ENCODE measurements around the gene SS18L1. TPM values are rescaled to one million over a fixed set of nuclear protein-coding genes. Genes with fewer than 3 reads are reported as not detected.

The SS18L1 gene
- total RNA-seq, 1 experiment from 2014 or later, result 29.0 TPM

GRCh38 chr20:62191781-62192559 lies 48.4 kb downstream of the SS18L1 start:
- H3K27me3 ChIP-seq (ENCODE audit: insufficient read depth, low read depth), result no peaks in the 10 kb centered on the region
- no peaks in the 10 kb centered on the region for H3K9me3 ChIP-seq (ENCODE audit: insufficient read depth, low read depth)
- peaks cover 23% of the 10 kb centered on the region for H3K36me3 ChIP-seq (ENCODE audit: low read depth)
- H4K20me1 ChIP-seq (ENCODE audit: insufficient read depth), result peaks cover 36% of the 10 kb centered on the region
- H3K4me2 ChIP-seq, result no peak overlapping the region
- CTCF ChIA-PET, result no interaction called here
- H3K27ac ChIP-seq, result no peak overlapping the region
- peaks cover 22% of the 10 kb centered on the region for H3K79me2 ChIP-seq (ENCODE audit: low read depth)
- no TSS peak for BruUV-seq (replicated peaks)
- H3F3A ChIP-seq (ENCODE audit: insufficient read depth, low read depth), result peaks cover 8% of the 10 kb centered on the region; the same call in 1 of the 2 replicates
- POLR2A ChIA-PET (ENCODE audit: unreplicated experiment), result no interaction called here
- no peaks in the 10 kb centered on the region for H3K9me2 ChIP-seq (ENCODE audit: insufficient read depth)
- H3K4me1 ChIP-seq (replicated peaks; ENCODE audit: insufficient read depth), result no peaks in the 10 kb centered on the region
- no peak for DNase-seq
- no peak overlapping the region for H2AFZ ChIP-seq
- no peak for TF ChIP-seq EZH2 (IDR thresholded peaks at IDR 0.05; ENCODE audit: low read depth)
- TF ChIP-seq CTCF (conservative IDR thresholded peaks at IDR 0.05), result no peak
- intact Hi-C loops (cut with micrococcal nuclease; ENCODE audit: unreplicated experiment), result no loop called here
- no peak overlapping the region for H3K4me3 ChIP-seq

- H3K79me2 ChIP-seq (ENCODE audit: low read depth), result peaks cover 15% of the 10 kb centered on the region
- no peak overlapping the region for H3K4me3 ChIP-seq
- H2AFZ ChIP-seq, result no peak overlapping the region
- no peaks in the 10 kb centered on the region for H3K4me1 ChIP-seq (replicated peaks; ENCODE audit: insufficient read depth)
- H3F3A ChIP-seq (ENCODE audit: insufficient read depth, low read depth), result 0 out of 2 replicates have a peak, but pooled peaks cover 8% of the 10 kb centered on the region
- no peaks in the 10 kb centered on the region for H3K9me2 ChIP-seq (ENCODE audit: insufficient read depth)
- peaks cover 30% of the 10 kb centered on the region for H4K20me1 ChIP-seq (ENCODE audit: insufficient read depth)
- peaks cover 23% of the 10 kb centered on the region for H3K36me3 ChIP-seq (ENCODE audit: low read depth)
- no peak overlapping the region for H3K4me2 ChIP-seq
- no peaks in the 10 kb centered on the region for H3K27me3 ChIP-seq (ENCODE audit: insufficient read depth, low read depth)
- DNase-seq, result no peak
- ChIA-PET POLR2A (ENCODE audit: unreplicated experiment) (no interaction called here), CTCF (no interaction called here)
- no peaks in the 10 kb centered on the region for H3K9me3 ChIP-seq (ENCODE audit: insufficient read depth, low read depth)
- intact Hi-C loops (cut with micrococcal nuclease; ENCODE audit: unreplicated experiment), result no loop called here
- no TSS peak for BruUV-seq (replicated peaks)
- TF ChIP-seq EZH2 (IDR thresholded peaks at IDR 0.05; ENCODE audit: low read depth) (no peak), CTCF (conservative IDR thresholded peaks at IDR 0.05) (no peak)
- no peak overlapping the region for H3K27ac ChIP-seq
Measured at GRCh38 chr20:62192635-62193034, 49.1 kb downstream of the SS18L1 start.

GRCh38 chr20:62193079-62194025 lies 49.8 kb downstream of the SS18L1 start:
- Histone ChIP-seq H3K27ac (no peak overlapping the region), H3F3A (ENCODE audit: insufficient read depth, low read depth) (0 out of 2 replicates have a peak, but pooled peaks cover 8% of the 10 kb centered on the region)

More at GRCh38 chr20:62193079-62194025, 49.8 kb downstream of the SS18L1 start:
- intact Hi-C loops (cut with micrococcal nuclease; ENCODE audit: unreplicated experiment), result no loop called here
- Histone ChIP-seq H3K4me1 (replicated peaks; ENCODE audit: insufficient read depth) (no peaks in the 10 kb centered on the region), H3K27me3 (ENCODE audit: insufficient read depth, low read depth) (no peaks in the 10 kb centered on the region), H3K4me2 (no peak overlapping the region), H2AFZ (no peak overlapping the region), H4K20me1 (ENCODE audit: insufficient read depth) (peaks cover 28% of the 10 kb centered on the region), H3K4me3 (no peak overlapping the region), H3K9me3 (ENCODE audit: insufficient read depth, low read depth) (no peaks in the 10 kb centered on the region), H3K36me3 (ENCODE audit: low read depth) (peaks cover 23% of the 10 kb centered on the region), H3K9me2 (ENCODE audit: insufficient read depth) (no peaks in the 10 kb centered on the region), H3K79me2 (ENCODE audit: low read depth) (peaks cover 8% of the 10 kb centered on the region)
- ChIA-PET POLR2A (ENCODE audit: unreplicated experiment) (no interaction called here), CTCF (no interaction called here)
- no peak for DNase-seq
- TF ChIP-seq CTCF (conservative IDR thresholded peaks at IDR 0.05) (no peak), EZH2 (IDR thresholded peaks at IDR 0.05; ENCODE audit: low read depth) (no peak)
- no TSS peak for BruUV-seq (replicated peaks)
